Tibial nerve (tissue), 3 donors: ENCODE results near the gene RNF166.

Source experiments
- POLR2A ChIP-seq, 2 donors: fragments of 450-650 bp; IDR thresholded peaks; one replicate each; pipeline ENCODE4 v1.6.1; 2017; ENCODE audit warnings: antibody characterized with exemption in 2 of 2, mild to moderate bottlenecking in 2 of 2, moderate library complexity in 2 of 2
- TF ChIP-seq, protein P1 (sequence below), 5 experiments: fragments of 200-600 bp in 3 of 5; fragments of 450-650 bp in 2 of 5; sonication (generic) in 3 of 5; IDR thresholded peaks; one replicate each; pipeline ENCODE4 v1.5.1; 2016 to 2019; ENCODE audit warnings: antibody characterized with exemption in 5 of 5, mild to moderate bottlenecking in 3 of 5, moderate library complexity in 2 of 5

DNA sequence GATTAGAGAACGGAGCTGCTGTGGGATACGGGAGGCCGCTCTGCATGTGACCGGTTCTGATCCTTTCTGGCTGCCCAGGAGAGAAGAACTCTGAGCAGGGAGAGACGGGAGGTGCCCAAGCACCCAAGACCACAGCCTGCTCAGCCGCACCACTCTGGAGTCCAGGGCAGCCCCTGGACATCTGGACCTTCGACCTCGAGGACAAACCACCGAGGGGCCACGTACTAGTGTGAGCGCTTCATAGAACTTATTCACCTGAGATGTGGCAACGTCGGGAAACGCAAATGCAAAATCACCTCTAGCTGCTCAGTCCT, 5.9 kb downstream of the RNF166 start:
- TF ChIP-seq POLR2A (IDR thresholded peaks at IDR 0.05) = no peak
- TF ChIP-seq, protein P1, sequence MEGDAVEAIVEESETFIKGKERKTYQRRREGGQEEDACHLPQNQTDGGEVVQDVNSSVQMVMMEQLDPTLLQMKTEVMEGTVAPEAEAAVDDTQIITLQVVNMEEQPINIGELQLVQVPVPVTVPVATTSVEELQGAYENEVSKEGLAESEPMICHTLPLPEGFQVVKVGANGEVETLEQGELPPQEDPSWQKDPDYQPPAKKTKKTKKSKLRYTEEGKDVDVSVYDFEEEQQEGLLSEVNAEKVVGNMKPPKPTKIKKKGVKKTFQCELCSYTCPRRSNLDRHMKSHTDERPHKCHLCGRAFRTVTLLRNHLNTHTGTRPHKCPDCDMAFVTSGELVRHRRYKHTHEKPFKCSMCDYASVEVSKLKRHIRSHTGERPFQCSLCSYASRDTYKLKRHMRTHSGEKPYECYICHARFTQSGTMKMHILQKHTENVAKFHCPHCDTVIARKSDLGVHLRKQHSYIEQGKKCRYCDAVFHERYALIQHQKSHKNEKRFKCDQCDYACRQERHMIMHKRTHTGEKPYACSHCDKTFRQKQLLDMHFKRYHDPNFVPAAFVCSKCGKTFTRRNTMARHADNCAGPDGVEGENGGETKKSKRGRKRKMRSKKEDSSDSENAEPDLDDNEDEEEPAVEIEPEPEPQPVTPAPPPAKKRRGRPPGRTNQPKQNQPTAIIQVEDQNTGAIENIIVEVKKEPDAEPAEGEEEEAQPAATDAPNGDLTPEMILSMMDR (IDR thresholded peaks at IDR 0.05) = no peak
